MV-4-11 (cell line): ENCODE measurements around the gene CRYBG3.
"Not testable (repeated sequence)": the region's sequence is repeated elsewhere in the genome, so short reads cannot be mapped to it uniquely, and the experiment has no call there.

Experiments
- DNase-seq: peaks from one replicate; lab custom pipeline; 2025; lab: John Stamatoyannopoulos, UW

Gene CRYBG3

DNA sequence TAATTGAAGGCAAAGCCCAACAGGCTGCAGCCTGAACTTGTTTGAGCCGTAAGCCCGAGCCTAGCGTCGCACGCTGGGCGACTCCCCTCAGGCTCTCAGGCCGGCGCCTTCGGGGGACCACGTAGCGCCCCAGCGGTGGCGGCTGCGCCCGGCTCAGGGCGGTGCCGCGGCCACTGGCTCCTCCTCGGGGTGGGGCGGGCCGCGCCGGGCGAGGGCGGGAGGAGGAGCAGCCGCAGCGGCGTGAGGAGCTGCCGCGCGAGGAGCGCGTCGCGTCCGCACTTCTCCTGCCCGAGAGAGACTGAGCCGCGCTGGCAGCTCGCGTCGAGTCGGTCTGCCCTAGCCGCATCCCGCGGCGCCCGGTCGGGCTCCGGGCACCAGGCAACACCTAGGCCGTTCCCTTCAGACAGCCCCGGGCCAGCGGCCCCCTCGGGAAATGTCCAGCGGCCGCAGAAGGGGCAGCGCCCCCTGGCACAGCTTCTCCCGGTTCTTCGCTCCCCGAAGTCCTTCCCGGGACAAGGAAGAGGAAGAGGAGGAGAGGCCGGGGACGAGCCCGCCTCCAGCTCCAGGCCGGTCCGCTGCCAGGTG lies at the start of gene CRYBG3:
CRYBG3 (plus strand) TSS at position 238 of the 585 bp plus-strand sequence; CDS start at position 434, 196 bp downstream.
- DNase-seq, result peak; percentile 69

DNA sequence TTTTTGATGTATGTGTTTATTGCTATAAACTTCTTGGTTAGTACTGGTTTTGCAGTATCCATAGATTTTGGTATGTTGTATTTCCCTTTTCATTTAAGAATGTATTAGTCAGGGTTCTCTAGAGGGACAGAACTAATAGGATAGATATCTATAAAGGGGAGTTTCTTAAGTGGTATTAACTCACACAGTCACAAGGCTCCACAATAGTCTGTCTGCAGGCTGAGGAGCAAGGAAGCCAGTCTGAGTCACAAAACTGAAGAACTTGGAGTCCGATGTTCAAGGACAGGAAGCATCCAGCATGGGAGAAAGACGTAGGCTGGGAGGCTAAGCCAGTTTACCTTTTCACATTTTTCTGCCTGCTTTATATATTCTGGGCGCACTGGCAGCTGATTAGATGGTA lies 48.9 kb upstream of the CRYBG3 start:
- DNase-seq, result no peak

DNA sequence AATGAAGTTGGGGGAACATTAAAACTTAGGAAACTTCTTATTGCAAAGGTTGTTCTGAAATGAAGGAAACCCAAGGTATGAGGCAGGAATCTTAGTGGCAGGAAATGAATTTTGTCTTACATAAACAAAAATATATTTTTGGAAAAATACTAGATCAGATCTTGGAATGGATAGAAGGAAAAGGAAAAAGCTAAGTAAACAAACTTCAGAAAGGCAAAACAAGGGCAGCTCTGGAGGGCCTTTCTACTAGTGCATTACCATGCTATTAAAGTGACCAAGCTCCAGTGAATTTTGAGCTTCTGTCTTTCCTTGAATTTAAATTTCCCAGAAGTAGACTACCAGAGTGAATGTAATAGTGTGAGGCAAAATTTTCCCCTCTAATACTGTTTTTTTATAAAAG lies 43.7 kb upstream of the CRYBG3 start:
- no peak for DNase-seq

DNA sequence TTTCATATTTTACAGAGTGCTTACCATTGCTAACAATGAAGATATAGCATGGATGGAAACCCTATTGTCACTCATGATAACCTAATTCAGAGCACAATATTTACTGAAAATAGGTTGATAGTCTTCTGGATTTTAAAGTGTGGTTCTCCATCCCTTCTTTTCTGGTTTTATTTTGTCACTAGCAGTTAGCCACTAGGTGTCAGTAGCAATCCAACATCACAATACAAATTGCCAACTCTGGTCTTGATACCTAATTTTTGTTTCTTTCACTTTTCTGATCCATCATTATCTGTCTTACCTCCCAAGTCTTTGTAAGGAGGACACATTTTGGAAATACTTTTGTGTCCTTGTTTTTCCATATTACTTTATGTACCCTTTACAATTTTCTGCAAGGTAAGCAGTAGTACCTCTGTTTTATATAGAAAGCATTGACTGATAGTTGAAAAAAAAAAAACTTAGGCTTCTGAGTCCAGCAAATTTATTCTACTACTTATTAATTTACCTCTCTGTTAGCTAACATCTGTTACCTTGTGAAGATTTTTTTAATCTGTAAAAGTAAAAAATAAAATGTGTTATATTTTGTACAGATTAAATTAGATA lies 28.3 kb upstream of the CRYBG3 start:
- peak; percentile 37 for DNase-seq

DNA sequence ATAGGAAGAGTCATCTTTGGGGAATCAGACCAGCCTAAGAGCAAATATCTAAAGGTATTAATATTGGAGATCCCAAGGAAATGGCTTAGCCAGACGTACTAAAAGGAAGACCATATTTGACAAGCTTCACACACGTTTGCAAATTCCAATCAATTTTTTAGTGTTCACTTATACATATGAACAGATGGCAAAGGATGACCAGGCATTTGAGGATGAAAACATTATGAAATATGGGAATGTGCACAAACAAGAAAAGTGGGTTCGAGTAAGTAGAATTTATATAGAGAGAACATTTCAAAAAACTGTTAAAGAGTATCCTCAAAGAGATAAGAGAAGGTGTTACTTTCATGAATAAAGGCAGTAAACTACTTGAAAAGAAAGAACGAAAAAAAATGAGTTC lies 25.9 kb upstream of the CRYBG3 start:
- DNase-seq, result no peak

DNA sequence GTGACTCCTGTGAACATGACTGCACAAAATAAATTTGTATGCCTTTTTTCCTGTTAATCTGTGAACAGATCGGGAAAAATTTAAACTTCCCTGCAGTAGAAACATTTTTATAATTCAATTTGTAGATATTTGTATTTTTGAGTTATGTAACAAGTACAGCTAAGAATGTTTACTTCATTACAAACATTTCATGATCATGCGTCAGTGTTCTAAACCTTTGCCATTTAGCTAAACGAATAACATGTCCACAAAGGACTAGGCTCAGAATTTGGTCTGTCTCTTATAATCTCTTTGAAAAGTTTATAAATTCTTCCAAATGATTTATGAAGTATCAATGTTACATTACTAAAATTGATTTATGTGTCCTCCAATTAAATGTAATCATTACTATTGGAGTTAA lies 17.3 kb upstream of the CRYBG3 start:
- DNase-seq, result no peak

DNA sequence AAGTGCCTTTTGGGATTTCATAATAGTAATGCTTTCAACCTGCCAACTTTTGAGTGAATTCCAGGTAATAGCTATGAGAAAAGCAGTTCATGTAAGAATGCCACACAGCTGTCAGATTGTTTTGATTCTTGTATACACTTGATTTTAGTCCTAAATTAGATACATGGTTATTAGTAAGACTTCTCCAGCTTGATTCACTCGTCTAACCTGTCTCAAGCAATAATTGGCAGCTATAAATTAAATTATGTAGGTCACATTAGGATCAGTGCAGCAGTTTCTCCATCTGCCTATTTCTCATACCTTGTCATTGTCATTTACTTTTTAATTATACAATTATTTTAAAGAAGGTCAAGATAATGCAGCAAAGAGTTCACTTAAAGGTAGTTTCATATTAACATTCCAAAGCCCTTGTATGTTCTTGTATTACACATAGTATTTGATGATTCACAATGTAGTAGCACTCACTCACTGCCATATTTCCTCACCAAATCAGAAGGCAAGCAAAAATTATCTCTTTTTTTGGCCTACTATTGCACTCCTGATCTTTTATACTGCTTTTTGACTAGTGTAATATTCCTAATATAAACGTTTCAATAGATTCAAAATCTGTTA lies 10.9 kb upstream of the CRYBG3 start:
- DNase-seq, result no peak

DNA sequence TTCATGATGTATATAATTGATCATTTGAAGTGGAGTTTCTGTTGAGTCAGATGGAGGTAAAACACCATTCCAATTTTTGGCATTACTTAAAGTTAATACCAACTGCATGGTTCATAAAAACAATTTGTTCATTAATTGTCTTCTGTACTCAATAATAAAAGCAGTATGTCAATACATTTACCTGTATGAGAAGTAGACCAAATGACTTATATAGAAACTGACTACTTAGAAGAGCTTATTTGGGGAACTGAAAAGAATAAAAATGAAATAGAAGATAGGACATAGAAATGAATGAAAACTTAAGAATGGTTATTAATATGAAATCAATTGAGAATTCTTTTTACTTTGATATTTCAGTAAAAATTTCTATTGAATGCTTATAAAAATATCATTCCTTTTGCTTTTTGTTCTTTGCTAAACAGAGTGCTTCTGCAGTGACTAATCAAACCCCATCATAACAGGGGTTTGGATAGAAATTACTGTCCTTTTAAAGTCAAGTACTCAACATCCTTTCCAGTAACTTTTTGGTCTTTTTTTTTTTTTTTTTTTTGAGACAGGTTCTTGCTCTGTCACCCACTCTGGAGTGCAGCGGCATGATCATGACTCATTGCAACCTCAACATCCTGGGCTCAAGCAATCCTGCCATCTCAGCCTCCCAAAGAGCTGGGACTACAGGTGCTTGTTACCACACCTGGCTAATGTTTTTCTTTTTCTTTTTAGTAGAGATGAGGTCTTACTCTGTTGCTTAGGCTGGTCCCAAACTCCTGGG lies 6.5 kb upstream of the CRYBG3 start:
- no peak for DNase-seq

DNA sequence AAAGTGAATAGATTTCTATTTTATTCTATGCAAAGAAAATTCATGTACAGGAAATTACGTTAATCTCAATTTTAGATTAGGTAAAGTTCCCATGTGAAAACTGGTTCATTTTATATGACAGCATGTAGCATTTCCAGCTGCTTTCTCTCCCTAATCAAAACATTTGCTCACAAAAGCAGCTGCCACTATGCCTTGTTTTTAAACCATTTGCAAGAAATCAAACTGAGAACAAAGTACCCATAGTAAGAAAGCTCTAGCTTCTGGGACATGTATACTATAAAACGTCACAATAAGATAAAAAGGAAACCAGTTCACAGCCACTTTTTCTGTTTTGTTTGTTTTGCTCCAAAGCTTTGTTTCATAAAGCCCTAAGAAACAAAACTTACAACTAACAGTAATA lies 5.0 kb upstream of the CRYBG3 start:
- no peak for DNase-seq

DNA sequence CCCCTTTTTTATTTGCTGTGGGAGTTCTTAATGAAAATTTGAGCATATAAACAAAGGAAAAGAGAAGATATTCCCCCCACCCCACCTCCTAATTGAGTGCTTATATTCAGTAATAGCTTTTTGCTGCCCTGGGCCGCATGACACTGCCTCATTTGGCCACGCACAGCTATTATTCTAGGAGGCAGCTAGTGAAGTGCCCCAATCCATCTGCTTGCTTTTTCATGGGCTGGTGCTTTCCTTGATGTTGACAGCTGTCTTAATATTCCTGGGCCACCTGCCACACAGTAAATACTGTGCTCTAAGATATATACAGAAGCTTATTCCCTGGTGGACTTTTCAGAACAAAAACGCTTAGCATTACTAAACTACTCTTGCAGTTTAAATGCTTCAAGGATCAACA lies 3.8 kb upstream of the CRYBG3 start:
- DNase-seq, result no peak

DNA sequence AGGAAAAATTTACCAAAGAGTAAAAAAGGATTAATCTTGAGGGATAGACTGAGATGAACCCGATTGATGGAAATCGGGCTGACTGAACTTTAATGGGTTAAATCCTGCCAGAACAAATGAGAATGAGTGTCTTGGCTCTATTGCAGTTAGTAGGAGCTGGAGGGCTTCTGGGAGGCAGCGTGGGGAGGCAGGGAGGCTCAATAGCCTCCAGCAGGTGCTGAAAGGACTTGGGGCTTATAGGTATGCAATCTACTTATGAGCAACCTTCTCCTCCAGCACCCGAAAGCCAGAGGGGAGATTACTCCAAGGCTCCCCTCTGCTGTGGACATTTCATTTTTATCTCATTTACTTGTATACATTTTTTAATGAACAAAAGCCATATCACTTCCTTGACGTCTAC lies 1.0 kb upstream of the CRYBG3 start:
- no peak for DNase-seq

DNA sequence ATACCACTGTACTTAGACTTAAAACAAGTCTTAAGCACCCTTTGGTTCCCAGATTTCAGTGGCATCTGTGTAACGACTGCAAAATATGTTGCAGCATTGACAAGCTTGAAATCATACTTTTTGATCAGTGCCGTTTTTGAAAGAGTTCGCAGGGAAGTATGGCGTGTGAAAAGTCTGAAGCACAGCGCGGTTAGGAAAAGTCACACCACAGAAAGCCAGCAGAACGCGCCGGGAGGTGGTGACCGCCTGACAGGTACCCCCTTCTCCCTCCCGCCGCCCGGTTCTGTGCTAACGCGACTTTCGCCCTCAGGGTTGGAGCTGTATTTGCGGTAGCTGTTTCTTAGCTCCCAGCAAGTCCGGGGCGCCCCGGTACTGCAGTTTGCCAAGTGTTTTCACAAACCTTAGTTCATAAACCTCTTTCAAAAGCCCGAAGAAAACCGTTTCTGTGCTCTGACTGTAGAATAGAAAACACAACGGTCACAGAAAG lies 481 bp upstream of the CRYBG3 start:
- DNase-seq, result peak; percentile 56

DNA sequence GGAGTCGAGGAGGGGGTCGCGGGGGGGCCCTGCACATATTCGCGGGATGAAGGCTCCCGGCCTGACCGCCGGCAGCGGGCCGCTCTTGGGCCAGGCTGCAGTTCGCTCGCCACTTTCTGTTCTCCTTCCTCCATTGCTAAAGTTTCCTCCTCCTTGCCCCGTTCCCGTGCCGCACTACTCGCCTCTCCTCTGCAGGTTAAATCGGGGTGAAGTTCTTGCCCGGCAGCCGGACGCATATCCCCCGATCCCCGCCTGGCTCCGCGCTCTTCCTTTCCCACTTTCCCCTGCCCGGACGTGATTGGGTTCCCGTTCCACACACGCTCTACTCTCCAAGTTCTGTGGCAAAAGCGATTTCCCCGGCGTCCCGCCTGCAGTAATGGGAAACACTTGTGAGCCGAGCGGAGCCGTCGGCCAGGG lies 556 bp downstream of the CRYBG3 start:
- DNase-seq, result no peak

DNA sequence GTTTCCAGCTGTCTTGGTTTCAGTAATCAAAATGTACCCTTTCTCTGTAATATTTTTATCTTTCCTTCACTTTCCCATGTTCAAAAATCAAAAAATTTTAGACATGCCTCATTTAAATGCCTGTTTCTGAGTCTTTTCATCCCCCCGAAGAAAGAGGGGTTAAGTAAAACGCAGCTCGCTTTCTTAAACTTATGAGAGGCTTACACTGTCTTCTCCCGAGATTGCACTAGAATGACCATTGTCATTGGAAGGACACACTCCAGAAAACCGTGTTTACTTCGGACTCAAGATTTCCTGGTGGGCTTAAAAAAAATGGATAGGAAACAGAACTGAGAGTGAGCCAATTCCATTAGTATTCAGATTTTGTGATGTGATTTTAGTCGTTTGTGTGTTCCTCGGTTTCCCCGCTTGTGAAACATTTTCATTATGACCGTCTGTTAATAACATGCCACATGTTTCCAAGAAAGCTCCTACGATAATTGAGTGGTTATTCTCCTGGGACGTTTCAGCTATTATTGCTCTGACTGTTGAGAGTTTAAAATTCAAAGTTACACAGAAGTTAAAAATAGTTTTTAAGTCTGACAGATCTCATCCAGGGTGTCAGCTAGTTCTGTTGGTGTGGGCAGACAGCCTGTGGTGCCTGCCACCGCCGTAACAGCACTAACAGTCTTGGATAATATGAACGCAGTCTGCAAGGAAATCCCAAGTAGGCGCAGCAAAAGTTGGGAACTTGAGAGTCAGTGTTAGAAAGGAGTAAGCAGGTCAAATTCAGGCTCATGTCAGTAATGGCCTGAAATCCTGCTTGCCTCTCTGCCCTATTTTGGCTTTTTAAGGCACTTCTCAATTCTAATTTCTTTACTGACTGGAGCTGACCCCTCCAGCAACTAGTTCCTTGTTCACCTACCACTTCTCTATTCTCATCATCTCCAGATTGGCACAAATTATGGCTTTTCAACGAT lies 1.5 kb downstream of the CRYBG3 start:
- peak; percentile 49 for DNase-seq

DNA sequence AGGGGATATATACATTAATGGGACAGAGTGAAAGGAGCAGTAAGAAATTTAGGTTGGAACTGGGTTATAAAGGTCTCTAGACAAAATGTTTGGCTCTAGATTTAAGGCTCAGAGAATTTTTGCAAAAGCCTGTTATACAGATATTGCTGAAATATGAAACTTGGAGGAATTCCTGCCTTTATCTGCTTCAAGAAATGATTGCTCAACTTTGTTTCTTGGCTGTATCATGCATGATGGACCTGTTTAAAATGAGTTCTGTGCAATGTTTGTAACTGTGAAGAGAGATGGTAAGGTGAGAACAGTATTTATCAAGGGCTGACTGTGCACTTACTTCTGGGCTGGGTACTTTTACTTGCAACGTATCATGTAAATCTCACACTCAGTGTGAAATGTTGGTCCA lies 3.3 kb downstream of the CRYBG3 start:
- DNase-seq, result no peak

DNA sequence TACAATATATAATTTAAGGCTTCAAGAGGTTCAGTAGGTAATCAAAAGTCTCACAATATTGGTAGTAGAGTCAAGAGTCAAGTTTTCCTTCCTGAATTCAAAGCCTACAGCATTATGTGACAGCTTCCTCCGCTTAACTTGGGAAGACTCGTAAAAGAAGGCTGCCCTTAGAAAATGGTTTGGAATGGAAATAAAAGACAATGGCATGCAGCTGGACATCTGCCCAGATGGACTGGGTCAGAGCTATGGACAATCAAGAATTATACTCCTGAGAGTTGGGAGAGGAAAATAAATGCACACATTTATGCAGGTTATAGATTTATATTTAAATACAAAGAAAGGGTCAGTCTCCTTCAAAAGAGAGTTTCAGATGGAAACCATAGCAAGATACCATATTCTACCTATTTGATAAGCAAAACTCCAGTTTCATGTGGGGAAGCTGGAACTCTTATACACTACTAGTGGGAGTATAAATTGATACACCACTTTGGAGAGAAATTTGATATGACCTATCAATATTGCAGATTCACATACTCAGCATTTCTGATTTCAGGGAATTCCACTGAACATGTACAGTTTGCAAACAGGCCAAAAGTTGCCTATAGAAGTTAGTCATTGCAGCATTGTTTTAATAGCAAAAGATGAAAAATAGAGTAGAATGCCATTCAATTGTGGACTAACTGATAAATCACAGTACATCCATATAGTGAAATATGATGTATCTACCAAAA lies 6.1 kb downstream of the CRYBG3 start:
- no peak for DNase-seq

DNA sequence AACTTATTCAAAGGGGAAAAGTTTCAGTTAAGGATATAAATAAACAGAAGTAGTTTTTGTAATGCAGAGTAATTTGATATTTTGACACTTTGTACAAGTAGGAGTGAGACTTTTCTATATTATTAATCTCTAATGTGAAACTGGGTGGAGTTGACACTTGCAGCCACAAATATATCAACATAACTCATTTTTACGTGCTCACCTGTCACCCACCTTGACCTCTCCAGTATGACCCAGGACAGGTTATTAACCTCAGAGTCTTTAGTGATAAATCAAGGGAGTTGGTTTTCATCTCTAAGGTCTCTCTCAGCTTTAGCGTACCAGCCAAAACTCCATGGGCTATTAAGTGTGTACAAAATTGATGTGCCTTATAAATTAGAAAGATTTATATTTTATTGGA lies 7.4 kb downstream of the CRYBG3 start:
- no peak for DNase-seq

DNA sequence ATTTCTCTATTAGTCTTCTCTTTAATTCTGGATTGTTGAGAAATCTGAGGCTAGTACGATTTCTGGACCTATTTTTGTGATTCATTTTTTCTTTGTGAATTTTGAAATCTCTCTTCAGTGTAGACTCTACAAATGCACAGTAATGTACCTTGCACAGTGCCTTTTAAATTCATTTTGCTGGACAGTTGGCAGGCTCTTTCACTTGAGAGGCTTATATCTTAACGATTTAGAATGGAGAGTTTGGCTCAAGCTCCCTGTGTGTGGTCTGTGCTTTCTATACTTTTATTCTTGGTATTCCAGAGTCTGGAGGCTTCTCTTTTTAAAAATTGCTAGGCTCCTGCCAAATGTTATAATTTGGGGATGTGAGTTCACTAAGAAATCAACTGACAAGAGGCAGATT lies 8.8 kb downstream of the CRYBG3 start:
- DNase-seq, result no peak

DNA sequence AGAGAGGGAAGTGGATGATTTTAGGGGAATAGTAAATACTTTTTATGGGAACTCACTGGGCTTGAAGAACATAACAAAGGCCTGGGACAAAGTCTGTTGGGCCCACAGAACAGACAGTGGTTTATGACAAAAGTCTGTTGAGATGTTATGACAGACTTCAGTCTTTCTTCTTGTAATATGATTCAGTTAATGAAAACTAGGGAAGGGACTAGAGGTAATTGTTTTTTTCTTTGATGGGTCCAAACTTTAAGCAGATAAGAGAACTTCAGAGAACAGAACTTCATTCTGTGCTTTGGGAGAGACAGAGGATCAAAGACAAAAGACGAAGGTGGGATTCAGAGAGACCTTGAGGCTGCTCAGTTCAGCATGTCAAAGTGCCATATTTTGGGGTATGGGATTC lies 9.3 kb downstream of the CRYBG3 start:
- no peak for DNase-seq

DNA sequence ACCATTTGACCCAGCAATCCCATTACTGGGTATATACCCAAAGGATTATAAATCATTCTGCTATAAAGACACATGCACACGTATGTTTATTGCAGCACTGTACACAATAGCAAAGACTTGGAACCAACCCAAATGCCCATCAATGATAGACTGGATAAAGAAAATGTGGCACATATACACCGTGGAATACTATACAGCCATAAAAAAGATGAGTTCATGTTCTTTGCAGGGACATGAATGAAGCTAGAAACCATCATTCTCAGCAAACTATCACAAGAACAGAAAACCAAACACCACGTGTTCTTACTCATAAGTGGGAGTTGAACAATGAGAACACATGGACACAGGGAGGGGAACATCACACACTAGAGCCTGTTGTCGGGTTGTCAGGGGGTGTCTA lies 11.4 kb downstream of the CRYBG3 start:
- DNase-seq, result not testable (repeated sequence)

DNA sequence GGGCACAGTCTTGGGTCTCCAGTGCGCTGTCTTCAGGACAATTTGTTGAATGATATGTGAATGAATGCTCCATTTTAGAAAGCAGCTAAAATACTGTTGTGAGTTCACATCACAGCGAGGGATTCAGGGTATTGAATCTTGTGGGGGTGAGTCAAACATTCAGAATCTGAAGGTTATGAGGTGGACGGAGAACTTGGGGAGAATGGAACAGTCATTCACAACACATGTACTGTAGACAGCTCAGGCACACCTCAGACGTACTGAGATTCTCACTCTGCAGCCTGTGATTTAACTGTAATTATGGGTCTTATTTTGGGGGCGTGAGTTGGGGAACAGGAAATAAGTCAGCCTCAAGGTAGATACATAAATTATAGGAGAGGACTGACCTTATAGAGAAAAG lies 13.9 kb downstream of the CRYBG3 start:
- DNase-seq, result no peak
